Endothelial cell of umbilical vein (primary cell): ENCODE results near the gene TMEM151B. TPM values are rescaled to one million over a fixed set of nuclear protein-coding genes. Genes with fewer than 3 reads are reported as not detected.

Experiments used
- BruUV-seq: library from RNA; stranded (reverse); fragments of 400-500 nt; replicated peaks from 2 replicates; lab custom pipeline; 2021; lab: Mats Ljungman, UMichigan
- CTCF ChIA-PET: fragments of 300-600, 350-600 bp; sonication (Branson Sonifier 250); formaldehyde crosslinking; loops from one replicate; lab custom pipeline; 2021; ENCODE audit warnings: antibody characterized with exemption, inconsistent platforms; lab: Charles Lee
- POLR2A ChIA-PET: fragments of 300-600, 350-600 bp; sonication (Branson Sonifier 250); formaldehyde crosslinking; loops from one replicate; lab custom pipeline; 2021; ENCODE audit warnings: antibody characterized with exemption, inconsistent platforms; lab: Charles Lee
- DNase-seq: peaks from one replicate; pipeline ENCODE4 v3.0.0-alpha.2; 2011; ENCODE audit warnings: low read depth, low spot score
- FAIRE-seq: peaks from 2 replicates; lab custom pipeline; 2011; peaks lifted over from hg19 to GRCh38; lab: Jason Lieb, UNC
- H2AFZ ChIP-seq: 2 replicates; pipeline ENCODE4 v1.6.0; 2012; ENCODE audit warnings: low read depth, low read length, control low read depth, inconsistent platforms
- H3K27ac ChIP-seq: 2 replicates; pipeline ENCODE4 v1.5.1; 2011; ENCODE audit warnings: low read depth, mild to moderate bottlenecking, control low read depth, low read length, moderate library complexity; ENCODE audit not compliant: insufficient read depth
- H3K27me3 ChIP-seq, 2 experiments: 2 replicates each; pipeline versions ENCODE4 v1.6.0 to v1.6.1; 2011; ENCODE audit warnings: low read length in 2 of 2, mixed read lengths in 1 of 2; ENCODE audit not compliant: control insufficient read depth in 2 of 2, insufficient read depth in 2 of 2
- H3K36me3 ChIP-seq, 2 experiments: 2 replicates in 1 of 2; 3 replicates in 1 of 2; pipeline ENCODE4 v1.5.1; 2011; ENCODE audit warnings: low read length in 2 of 2, mild to moderate bottlenecking in 1 of 2, moderate library complexity in 1 of 2; ENCODE audit not compliant: control insufficient read depth in 2 of 2, insufficient read depth in 2 of 2; ENCODE audit errors: extremely low read depth in 1 of 2
- H3K4me1 ChIP-seq: 3 replicates; pipeline ENCODE4 v1.5.1; 2011; ENCODE audit warnings: mild to moderate bottlenecking, low read length; ENCODE audit not compliant: control insufficient read depth, insufficient read depth; ENCODE audit errors: extremely low read depth
- H3K4me2 ChIP-seq: 2 replicates; pipeline ENCODE4 v1.6.1; 2011; ENCODE audit warnings: low read length, control low read depth, mixed read lengths; ENCODE audit not compliant: insufficient read depth
- H3K4me3 ChIP-seq, 3 experiments: fragments of 200-600 bp in 1 of 3; sonication (generic), shearing (Covaris generic) in 1 of 3; replicated peaks in 1 of 3; 2 replicates each; pipeline ENCODE4 v1.5.1; 2011 to 2016; ENCODE audit warnings: control low read depth in 3 of 3, low read length in 3 of 3, mild to moderate bottlenecking in 2 of 3, inconsistent platforms in 1 of 3, low read depth in 1 of 3, moderate library complexity in 1 of 3; ENCODE audit not compliant: insufficient read depth in 1 of 3
- H3K79me2 ChIP-seq: 2 replicates; pipeline ENCODE4 v1.6.0; 2012; ENCODE audit warnings: low read length, inconsistent platforms; ENCODE audit not compliant: control insufficient read depth, insufficient read depth
- H3K9ac ChIP-seq: replicated peaks from 2 replicates; pipeline ENCODE3; 2011; ENCODE audit warnings: low read length, control low read depth; ENCODE audit not compliant: insufficient read depth; ENCODE audit errors: extremely low read depth
- H3K9me1 ChIP-seq: replicated peaks from 3 replicates; pipeline ENCODE4 v1.6.0; 2011; ENCODE audit warnings: mild to moderate bottlenecking, low read length; ENCODE audit not compliant: control insufficient read depth, insufficient read depth; ENCODE audit errors: extremely low read depth
- H3K9me3 ChIP-seq: replicated peaks from 2 replicates; pipeline ENCODE4 v1.5.1; 2012; ENCODE audit warnings: low read length, inconsistent platforms; ENCODE audit not compliant: control insufficient read depth, insufficient read depth
- H4K20me1 ChIP-seq: replicated peaks from 2 replicates; pipeline ENCODE3; 2011; ENCODE audit warnings: mild to moderate bottlenecking, low read length; ENCODE audit not compliant: control insufficient read depth, insufficient read depth; ENCODE audit errors: extremely low read depth
- CTCF ChIP-seq, 2 donors: IDR thresholded peaks; 1 replicate in 1 of 2; 2 replicates in 1 of 2; pipeline ENCODE4 v1.5.1; 2011; ENCODE audit warnings: low read length in 2 of 2, mild to moderate bottlenecking in 2 of 2, moderate library complexity in 2 of 2, control low read depth in 1 of 2, inconsistent platforms in 1 of 2, low read depth in 1 of 2; ENCODE audit not compliant: insufficient read depth in 1 of 2; ENCODE audit errors: extremely low read depth in 1 of 2
- EZH2 ChIP-seq: IDR thresholded peaks from 2 replicates; pipeline ENCODE4 v1.6.1; 2012; ENCODE audit warnings: borderline replicate concordance, low read depth, mild to moderate bottlenecking, moderate library complexity, low read length, inconsistent platforms; ENCODE audit not compliant: severe bottlenecking
- FOS ChIP-seq: IDR thresholded peaks from 2 replicates; pipeline ENCODE4 v1.6.1; 2011; ENCODE audit warnings: mild to moderate bottlenecking, low read length, moderate library complexity, borderline replicate concordance; ENCODE audit not compliant: insufficient read depth
- GATA2 ChIP-seq: IDR thresholded peaks from 2 replicates; pipeline ENCODE4 v1.7.0; 2011; ENCODE audit warnings: low read depth, mild to moderate bottlenecking, moderate library complexity, mixed read lengths, low read length; ENCODE audit not compliant: insufficient read length, insufficient read depth
- JUN ChIP-seq: IDR thresholded peaks from 2 replicates; pipeline ENCODE4 v1.6.1; 2011; ENCODE audit warnings: borderline replicate concordance, low read depth; ENCODE audit not compliant: insufficient read length, insufficient read depth
- MAX ChIP-seq: IDR thresholded peaks from 2 replicates; pipeline ENCODE4 v1.6.1; 2011; ENCODE audit not compliant: insufficient read depth, insufficient read length
- MYC ChIP-seq: IDR thresholded peaks from one replicate; pipeline ENCODE4 v1.6.1; 2011; ENCODE audit warnings: mild to moderate bottlenecking, low read depth, low read length
- POLR2A ChIP-seq: IDR thresholded peaks from 2 replicates; pipeline ENCODE4 v1.6.1; 2012; ENCODE audit warnings: low read depth, mild to moderate bottlenecking, control low read depth, low read length
- POLR2AphosphoS5 ChIP-seq: IDR thresholded peaks from 2 replicates; pipeline ENCODE4 v1.6.1; 2012; ENCODE audit warnings: low read depth, mild to moderate bottlenecking, control low read depth, low read length, moderate library complexity; ENCODE audit not compliant: insufficient read depth
- dilution Hi-C: fragments of 300-500 bp; cut with MboI; formaldehyde crosslinking; loops from one replicate; pipeline ENCODE4 v1.15.0; 2019; ENCODE audit warnings: low sequenced_read_pairs; ENCODE audit not compliant: extremely low pct_ligation_motif_present
- intact Hi-C: fragments of 100-400 bp; cut with micrococcal nuclease; formaldehyde crosslinking; loops from one replicate; pipeline ENCODE4 v1.10.0; 2022
- polyA plus RNA-seq, 4 experiments: library from polyadenylated mRNA; depleted of rRNA in 3 of 4; stranded (reverse) in 3 of 4; unstranded in 1 of 4; fragments of >200 nt; gene quantifications; 2 replicates each; pipeline versions ENCODE4 v1.2.1 to v1.2.3, GENCODE V29; 2011 to 2012; ENCODE audit warnings: missing spikeins in 1 of 4
- total RNA-seq: library from RNA; stranded (reverse); gene quantifications from 2 replicates; pipeline ENCODE4 v1.2.3, GENCODE V29; 2021

The TMEM151B gene
- total and polyA plus RNA-seq, 2 donors (not counting 3 experiments of a cell fraction or from before 2014, with no cell fraction given), result 0.03 to 0.07 TPM

- no peak overlapping the region for H3K27ac ChIP-seq
- dilution Hi-C loops, result loop anchor here (10.0 kb wide), 1 partner anchor 130 kb away; no protein-coding TSS in a partner anchor
- H3K36me3 ChIP-seq, result peaks cover 16 to 31% of the 10 kb centered on the region in 2 experiments
- peaks cover 1% of the 10 kb centered on the region for H3K79me2 ChIP-seq
- ChIA-PET POLR2A (interaction anchor here (1.1 to 1.5 kb wide), 2 partner anchors 11 kb away, joined by 4 read pairs; partner anchors contain the start of gene HSP90AB1), CTCF (interaction anchor here (0.9 to 7.2 kb wide), 9 partner anchors 10 to 139 kb away, joined by 3 to 148 read pairs (median 6); partner anchors contain the start of gene SLC29A1)
- H2AFZ ChIP-seq, result no peak overlapping the region
- DNase-seq, result no peak
- intact Hi-C loops, result no loop called here
- H3K9ac ChIP-seq, result no peak overlapping the region
- peaks cover 41% of the 10 kb centered on the region for H3K4me1 ChIP-seq
- no peak overlapping the region for H3K4me2 ChIP-seq
- no TSS peak for BruUV-seq
- H3K4me3 ChIP-seq, result no peak overlapping the region
- no peaks in the 10 kb centered on the region for H3K27me3 ChIP-seq
- no peaks in the 10 kb centered on the region for H3K9me3 ChIP-seq
- FAIRE-seq, result no peak
- H3K9me1 ChIP-seq, result no peaks in the 10 kb centered on the region
- TF ChIP-seq GATA2 (no peak), MYC (no peak), MAX (no peak), CTCF (IDR thresholded peaks at IDR 0.05; ENCODE audit: extremely low read depth in 1 of 2, insufficient read depth in 1 of 2, low read depth in 1 of 2, low read length in 2 of 2) (no peak), JUN (no peak), EZH2 (no peak), POLR2A (no peak), POLR2AphosphoS5 (no peak), FOS (no peak)
- no peaks in the 10 kb centered on the region for H4K20me1 ChIP-seq
Measured at GRCh38 chr6:44235269-44235668, 35.0 kb upstream of the TMEM151B start.
